Spleen (tissue), 7 donors: Measurements from ENCODE around the gene TAGLN3.

Source experiments
- POLR2A ChIP-seq, 3 donors: fragments of 450-650 bp; IDR thresholded peaks; one replicate each; pipeline ENCODE4 v1.5.1; 2017; ENCODE audit warnings: antibody characterized with exemption in 3 of 3, mild to moderate bottlenecking in 1 of 3
- POLR2AphosphoS5 ChIP-seq, 3 donors: sonication (generic); formaldehyde crosslinking; IDR thresholded peaks; one replicate each; pipeline ENCODE4 v1.5.1; 2017; ENCODE audit warnings: antibody characterized with exemption in 3 of 3
- TF ChIP-seq, protein P1 (sequence below), 11 experiments: fragments of 200-600 bp in 7 of 11; fragments of 450-650 bp in 4 of 11; sonication (generic) in 4 of 11; IDR thresholded peaks in 8 of 11; conservative IDR thresholded peaks in 3 of 11; 1 replicate in 7 of 11; 2 replicates in 4 of 11; pipeline versions ENCODE4 v1.4.0 to v1.8.0; 2016 to 2021; ENCODE audit warnings: antibody characterized with exemption in 11 of 11, inconsistent platforms in 4 of 11, mild to moderate bottlenecking in 1 of 11
- donor health status: DM: no; HTN: no; CAD: no; lungs with moderate emphysema.
- donor health status: DM: no; HTN: no; CAD: no.
- donor health status: DM: no; HTN: no; CAD: no.

DNA sequence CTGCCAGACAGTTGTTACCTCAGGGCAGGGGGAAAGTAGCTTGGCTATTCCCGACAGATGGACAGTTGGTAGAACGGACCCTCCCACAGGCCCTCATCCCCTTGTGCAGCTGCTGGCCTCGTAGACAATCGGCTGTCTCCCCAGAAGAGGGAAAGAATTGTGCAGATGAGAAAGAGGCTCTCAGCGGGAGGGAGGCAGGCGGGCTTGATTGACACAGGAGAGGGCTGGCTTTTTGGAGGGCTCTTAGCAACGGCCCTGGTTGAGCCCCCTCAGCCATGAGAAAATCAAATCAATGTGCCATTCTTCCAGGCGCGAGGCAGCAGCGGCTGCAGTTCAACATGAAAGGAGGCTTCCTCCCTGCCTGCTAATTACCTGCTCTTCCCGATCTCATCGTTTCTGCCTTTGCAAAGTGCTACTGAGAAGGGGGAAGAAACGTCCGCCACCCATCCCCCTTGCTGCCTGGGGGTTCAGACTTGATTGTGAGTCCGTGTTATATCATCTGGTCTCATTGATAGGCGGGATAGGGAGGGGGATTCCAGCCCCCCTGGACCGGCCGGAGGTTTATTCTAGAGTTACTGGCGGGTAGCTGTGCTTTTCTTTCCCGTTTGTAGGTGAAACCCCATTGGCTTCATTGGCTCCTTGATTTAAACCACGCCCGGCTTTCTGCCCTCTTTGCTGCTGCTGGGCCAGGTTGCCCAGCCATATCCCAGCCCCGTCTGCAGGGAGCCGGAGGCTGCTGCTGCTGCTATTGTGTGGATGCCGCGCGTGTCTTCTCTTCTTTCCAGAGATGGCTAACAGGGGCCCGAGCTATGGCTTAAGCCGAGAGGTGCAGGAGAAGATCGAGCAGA, at the start of gene TAGLN3:
- TF ChIP-seq, protein P1, sequence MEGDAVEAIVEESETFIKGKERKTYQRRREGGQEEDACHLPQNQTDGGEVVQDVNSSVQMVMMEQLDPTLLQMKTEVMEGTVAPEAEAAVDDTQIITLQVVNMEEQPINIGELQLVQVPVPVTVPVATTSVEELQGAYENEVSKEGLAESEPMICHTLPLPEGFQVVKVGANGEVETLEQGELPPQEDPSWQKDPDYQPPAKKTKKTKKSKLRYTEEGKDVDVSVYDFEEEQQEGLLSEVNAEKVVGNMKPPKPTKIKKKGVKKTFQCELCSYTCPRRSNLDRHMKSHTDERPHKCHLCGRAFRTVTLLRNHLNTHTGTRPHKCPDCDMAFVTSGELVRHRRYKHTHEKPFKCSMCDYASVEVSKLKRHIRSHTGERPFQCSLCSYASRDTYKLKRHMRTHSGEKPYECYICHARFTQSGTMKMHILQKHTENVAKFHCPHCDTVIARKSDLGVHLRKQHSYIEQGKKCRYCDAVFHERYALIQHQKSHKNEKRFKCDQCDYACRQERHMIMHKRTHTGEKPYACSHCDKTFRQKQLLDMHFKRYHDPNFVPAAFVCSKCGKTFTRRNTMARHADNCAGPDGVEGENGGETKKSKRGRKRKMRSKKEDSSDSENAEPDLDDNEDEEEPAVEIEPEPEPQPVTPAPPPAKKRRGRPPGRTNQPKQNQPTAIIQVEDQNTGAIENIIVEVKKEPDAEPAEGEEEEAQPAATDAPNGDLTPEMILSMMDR (IDR thresholded peaks at IDR 0.05 in 8 of 11, conservative IDR thresholded peaks at IDR 0.05 in 3 of 11): no peak
- TF ChIP-seq POLR2A (IDR thresholded peaks at IDR 0.05) (no peak), POLR2AphosphoS5 (IDR thresholded peaks at IDR 0.05) (no peak)
